Hepatocyte (in vitro differentiated cells): ENCODE data around the gene ZNF547. TPM values are rescaled to one million over a fixed set of nuclear protein-coding genes. Genes with fewer than 3 reads are reported as not detected.
A peak's percentile ranks its signal among the peaks of the same experiment; 100 is the strongest.

Experiments used
- DNase-seq: peaks from one replicate; pipeline ENCODE4 v3.0.0-alpha.2; 2016; ENCODE audit warnings: low spot score
- H2AFZ ChIP-seq: fragments of 200-600 bp; sonication (generic); 2 replicates; pipeline ENCODE4 v1.6.0; 2016; ENCODE audit warnings: antibody characterized with exemption, mild to moderate bottlenecking
- H3K27ac ChIP-seq: fragments of 200-600 bp; sonication (generic); 2 replicates; pipeline ENCODE4 v1.5.1; 2016; ENCODE audit warnings: mild to moderate bottlenecking
- H3K27me3 ChIP-seq: fragments of 200-600 bp; sonication (generic); 2 replicates; pipeline ENCODE4 v1.6.1; 2016
- H3K36me3 ChIP-seq: fragments of 200-600 bp; sonication (generic); replicated peaks from 2 replicates; pipeline ENCODE4 v1.5.1; 2016; ENCODE audit warnings: low read depth; ENCODE audit not compliant: insufficient read depth
- H3K4me1 ChIP-seq: fragments of 200-600 bp; sonication (generic); 2 replicates; pipeline ENCODE4 v1.5.1; 2016; ENCODE audit warnings: mild to moderate bottlenecking, moderate library complexity; ENCODE audit not compliant: insufficient read depth
- H3K4me2 ChIP-seq: fragments of 200-600 bp; sonication (generic); 2 replicates; pipeline ENCODE4 v1.6.0; 2016
- H3K4me3 ChIP-seq: fragments of 200-600 bp; sonication (generic); 2 replicates; pipeline ENCODE4 v1.5.1; 2016; ENCODE audit warnings: mild to moderate bottlenecking
- H3K79me2 ChIP-seq: fragments of 200-600 bp; sonication (generic); 2 replicates; pipeline ENCODE4 v1.6.0; 2017; ENCODE audit warnings: mild to moderate bottlenecking
- H3K9me2 ChIP-seq: fragments of 200-600 bp; sonication (generic); replicated peaks from 2 replicates; pipeline ENCODE4 v1.6.0; 2017; ENCODE audit warnings: mild to moderate bottlenecking; ENCODE audit not compliant: insufficient read depth
- H3K9me3 ChIP-seq: fragments of 200-600 bp; sonication (generic); 2 replicates; pipeline ENCODE4 v1.5.1; 2016; ENCODE audit warnings: low read depth, mild to moderate bottlenecking
- H4K20me1 ChIP-seq: fragments of 200-600 bp; sonication (generic); 2 replicates; pipeline ENCODE4 v1.6.0; 2016; ENCODE audit warnings: mild to moderate bottlenecking; ENCODE audit not compliant: insufficient read depth, poor library complexity, severe bottlenecking
- CTCF ChIP-seq: fragments of 200-600 bp; sonication (generic); IDR thresholded peaks from 2 replicates; pipeline ENCODE4 v1.5.1; 2016; ENCODE audit warnings: antibody characterized with exemption, mild to moderate bottlenecking; ENCODE audit not compliant: poor library complexity
- EZH2 ChIP-seq: fragments of 200-600 bp; sonication (generic); IDR thresholded peaks from 2 replicates; pipeline ENCODE4 v1.6.1; 2016; ENCODE audit warnings: antibody characterized with exemption, mild to moderate bottlenecking, borderline replicate concordance
- EZH2phosphoT487 ChIP-seq: fragments of 200-600 bp; sonication (generic); IDR thresholded peaks from one replicate; pipeline ENCODE4 v1.6.1; 2018; ENCODE audit warnings: antibody characterized with exemption, mild to moderate bottlenecking, low read depth, moderate library complexity; ENCODE audit not compliant: unreplicated experiment, severe bottlenecking
- WGBS: methylation state at CpG from one replicate; pipeline ENCODE4 v1.1.6; 2016; ENCODE audit warnings: low lambda C conversion rate; ENCODE audit errors: missing lambda C conversion rate; 5-methylcytosine and 5-hydroxymethylcytosine counted together
- polyA plus RNA-seq: library from polyadenylated mRNA; unstranded; fragments of >200 nt; fragmentation: Nextera tagmentation; extraction: Ambion mirVana; gene quantifications from 2 replicates; pipeline ENCODE4 v1.2.1, GENCODE V29; 2016
- total RNA-seq: library from RNA; depleted of rRNA; stranded (reverse); fragments of >200 nt; gene quantifications from 2 replicates; pipeline ENCODE4 v1.2.3, GENCODE V29; 2014

The ZNF547 gene
- total and polyA plus RNA-seq, 2 experiments from 2014 or later = 1.8 to 5.2 TPM

GRCh38 chr19:57380923-57381322 lies 17.6 kb downstream of the ZNF547 start:
- TF ChIP-seq EZH2 (no peak), CTCF (no peak), EZH2phosphoT487 (no peak)
- H3K4me2 ChIP-seq = no peak overlapping the region
- H3K4me1 ChIP-seq = no peaks in the 10 kb centered on the region
- no peak overlapping the region for H2AFZ ChIP-seq
- no peaks in the 10 kb centered on the region for H3K36me3 ChIP-seq
- H3K9me2 ChIP-seq = no peaks in the 10 kb centered on the region
- no peak overlapping the region for H3K4me3 ChIP-seq
- H3K9me3 ChIP-seq = no peaks in the 10 kb centered on the region
- no peak for DNase-seq
- no peaks in the 10 kb centered on the region for H3K27me3 ChIP-seq
- H3K79me2 ChIP-seq = no peaks in the 10 kb centered on the region
- H4K20me1 ChIP-seq = no peaks in the 10 kb centered on the region
- H3K27ac ChIP-seq = no peak overlapping the region

- Histone ChIP-seq H4K20me1 (no peaks in the 10 kb centered on the region), H3K4me2 (no peak overlapping the region), H3K9me2 (no peaks in the 10 kb centered on the region), H2AFZ (no peak overlapping the region), H3K27me3 (no peaks in the 10 kb centered on the region), H3K9me3 (no peaks in the 10 kb centered on the region), H3K79me2 (no peaks in the 10 kb centered on the region), H3K4me3 (no peak overlapping the region), H3K4me1 (no peaks in the 10 kb centered on the region), H3K36me3 (no peaks in the 10 kb centered on the region), H3K27ac (no peak overlapping the region)
- WGBS = 78% methylated on average over 7 of the region's 7 CpGs
- DNase-seq = no peak
- no peak for TF ChIP-seq EZH2phosphoT487
- no peak for TF ChIP-seq EZH2
- TF ChIP-seq CTCF = no peak
Measured at GRCh38 chr19:57382806-57383488, 19.6 kb downstream of the ZNF547 start.

- Histone ChIP-seq H3K4me3 (no peak overlapping the region), H3K9me3 (no peaks in the 10 kb centered on the region), H3K4me2 (peak overlapping the region; percentile 69), H3K79me2 (peaks cover 46% of the 10 kb centered on the region), H2AFZ (peak overlapping the region; percentile 94), H3K36me3 (no peaks in the 10 kb centered on the region), H4K20me1 (peaks cover 4% of the 10 kb centered on the region), H3K4me1 (peaks cover 9% of the 10 kb centered on the region), H3K27ac (peak overlapping the region; percentile 85), H3K9me2 (no peaks in the 10 kb centered on the region), H3K27me3 (no peaks in the 10 kb centered on the region)
- DNase-seq = no peak
- 60% methylated on average over 11 of the region's 11 CpGs for WGBS
- no peak for TF ChIP-seq EZH2
- TF ChIP-seq EZH2phosphoT487 = no peak
- no peak for TF ChIP-seq CTCF
Measured at GRCh38 chr19:57389194-57389729, 25.9 kb downstream of the ZNF547 start.
